HG03520 (cell line): ENCODE results near the gene SBF1.
"Not testable (repeated sequence)": the region's sequence is repeated elsewhere in the genome, so short reads cannot be mapped to it uniquely, and the experiment has no call there.

Experiments
- ATAC-seq: cut with Tn5 transposase; IDR thresholded peaks from one replicate; pipeline ENCODE4 v1.9.1; 2021; ENCODE audit warnings: mild to moderate bottlenecking, moderate library complexity; ENCODE audit not compliant: unreplicated experiment

Gene SBF1

DNA sequence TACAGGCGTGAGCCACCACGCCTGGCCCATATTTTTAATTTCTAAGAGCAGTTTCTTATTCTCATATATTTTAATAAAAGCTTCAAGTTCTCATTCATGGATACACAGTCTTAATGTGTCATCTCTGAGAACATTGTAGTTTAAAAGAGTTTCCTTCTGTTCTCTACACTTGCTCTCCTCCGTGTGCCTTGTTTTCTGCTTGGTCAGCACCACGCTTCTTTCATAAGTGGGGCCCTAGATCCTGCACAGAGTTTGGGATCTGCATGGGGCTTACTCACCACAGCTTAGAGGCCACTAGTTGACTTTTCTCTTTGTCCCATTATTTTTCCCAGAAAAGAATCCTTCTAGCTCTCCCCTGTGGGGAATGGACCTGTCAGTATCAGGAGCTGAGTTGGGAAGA lies 72.9 kb downstream of the SBF1 start:
- ATAC-seq = no peak

DNA sequence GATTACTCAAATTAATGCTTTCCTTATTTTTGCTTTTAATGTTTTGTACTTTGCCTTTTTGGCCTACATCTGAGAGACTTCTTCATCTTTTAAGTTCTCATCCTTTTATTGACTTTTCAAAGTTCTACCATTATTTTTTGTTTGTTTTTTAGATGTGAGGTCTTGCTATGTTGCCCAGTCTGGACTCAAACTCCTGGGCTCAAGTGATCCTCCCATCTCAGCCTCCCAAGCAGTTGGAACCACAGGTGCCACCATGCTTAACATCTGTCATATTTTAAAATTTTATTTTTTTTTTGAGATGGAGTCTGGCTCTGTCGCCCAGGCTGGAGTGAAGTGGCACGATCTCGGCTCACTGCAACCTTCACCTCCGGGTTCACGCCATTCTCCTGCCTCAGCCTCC lies 73.9 kb downstream of the SBF1 start:
- no peak for ATAC-seq

DNA sequence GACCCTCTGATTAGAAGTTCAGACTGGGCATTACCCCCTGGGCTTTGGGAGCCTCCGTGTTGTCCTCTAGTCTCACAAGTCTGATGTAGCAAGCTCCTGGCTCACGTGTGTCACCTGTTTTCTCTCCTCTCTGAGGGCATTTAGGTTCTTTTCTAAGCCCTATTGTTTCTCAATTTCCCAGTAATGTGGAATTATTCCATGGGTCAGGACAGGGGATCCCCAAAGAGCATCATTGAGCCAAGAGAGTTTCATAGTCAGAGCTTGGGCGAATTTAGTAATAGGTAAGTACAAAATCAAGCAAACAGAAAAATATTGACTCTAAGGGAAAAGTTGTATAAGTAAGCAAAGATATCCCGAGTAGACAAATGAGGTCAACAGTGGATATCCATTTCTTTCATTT lies 74.4 kb downstream of the SBF1 start:
- ATAC-seq = no peak

DNA sequence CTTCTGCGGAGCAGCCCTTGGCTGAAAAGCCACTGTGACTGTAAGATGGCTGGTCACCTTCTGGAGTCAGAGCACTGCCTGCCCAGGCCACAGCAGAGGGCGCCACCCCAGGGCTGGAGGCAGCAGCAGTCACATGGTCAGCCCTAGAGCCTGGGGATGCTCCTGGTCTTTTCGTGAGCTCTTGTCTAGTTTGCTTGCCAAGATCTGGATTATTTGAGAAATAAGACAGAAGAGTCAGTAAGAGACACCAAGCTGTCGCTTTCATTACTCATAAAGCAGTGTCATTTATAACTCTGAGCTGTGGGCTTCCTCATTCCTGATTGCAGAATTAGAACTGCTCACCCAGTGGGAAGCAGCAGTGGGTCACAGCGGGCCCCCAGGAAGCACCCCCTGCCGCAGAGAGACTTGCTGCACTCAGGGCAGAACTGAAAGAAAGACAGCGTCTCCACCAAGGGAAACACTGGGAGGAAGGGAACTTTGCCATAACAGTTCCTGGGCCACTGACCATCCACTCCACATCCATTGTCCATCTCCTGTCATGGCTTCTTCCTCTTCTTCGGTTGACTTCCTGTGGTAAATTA lies 75.0 kb downstream of the SBF1 start:
- ATAC-seq = no peak

DNA sequence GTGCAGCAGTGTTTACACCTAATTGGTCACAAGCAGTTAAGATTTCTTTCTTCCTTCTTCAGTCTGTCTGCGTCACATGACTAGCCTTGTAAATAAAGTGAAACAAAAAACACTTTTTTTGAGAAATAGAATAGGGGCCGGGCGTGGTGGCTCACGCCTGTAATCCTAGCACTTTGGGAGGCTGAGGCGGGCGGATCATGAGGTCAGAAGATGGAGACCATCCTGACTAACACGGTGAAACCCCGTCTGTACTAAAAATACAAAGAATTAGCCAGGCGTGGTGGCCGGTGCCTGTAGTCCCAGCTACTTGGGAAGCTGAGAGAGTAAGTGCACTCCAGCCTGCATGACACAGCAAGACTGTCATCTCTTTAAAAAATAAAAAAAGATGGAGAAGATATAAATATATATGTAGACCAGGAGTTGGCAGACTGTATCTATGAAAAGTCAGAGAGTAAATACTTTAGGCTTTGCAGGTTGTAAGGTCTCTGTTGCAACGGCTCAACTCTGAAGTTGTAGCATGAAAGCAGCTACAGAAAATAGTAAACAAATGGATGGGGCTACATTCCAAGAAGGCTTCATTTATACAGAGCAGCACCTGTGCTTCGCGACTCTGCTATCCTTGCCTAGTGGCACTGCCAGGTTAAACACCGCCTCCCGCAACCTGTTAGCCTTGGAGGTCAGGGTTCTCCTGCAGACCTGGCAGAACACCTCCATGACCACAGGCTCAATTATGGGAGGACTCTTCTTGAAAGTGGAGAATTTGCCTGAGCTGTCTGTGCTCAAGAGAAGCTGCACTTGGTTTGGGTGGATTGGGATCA lies 75.8 kb downstream of the SBF1 start:
- ATAC-seq = no peak

DNA sequence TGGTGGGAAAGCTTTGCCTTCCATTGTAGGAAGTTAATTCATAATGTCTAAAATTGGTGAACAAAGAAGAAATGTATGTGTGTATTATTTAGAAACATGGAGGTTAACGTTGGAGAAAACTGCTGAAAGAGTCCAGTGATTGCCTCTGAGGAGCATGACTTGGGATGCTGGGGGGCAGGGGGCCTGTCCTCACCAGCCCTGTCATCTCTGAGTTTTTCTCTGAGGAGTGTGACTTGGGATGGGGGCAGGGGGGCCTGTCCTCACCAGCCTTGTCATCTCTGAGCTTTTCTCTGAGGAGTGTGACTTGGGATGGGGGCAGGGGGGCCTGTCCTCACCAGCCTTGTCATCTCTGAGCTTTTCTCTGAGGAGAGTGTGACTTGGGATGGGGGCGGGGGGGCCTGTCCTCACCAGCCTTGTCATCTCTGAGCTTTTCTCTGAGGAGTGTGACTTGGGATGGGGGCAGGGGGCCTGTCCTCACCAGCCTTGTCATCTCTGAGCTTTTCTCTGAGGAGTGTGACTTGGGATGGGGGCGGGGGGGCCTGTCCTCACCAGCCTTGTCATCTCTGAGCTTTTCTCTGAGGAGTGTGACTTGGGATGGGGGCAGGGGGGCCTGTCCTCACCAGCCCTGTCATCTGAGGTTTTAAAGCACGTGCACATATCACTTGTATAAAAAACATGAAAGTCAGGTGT lies 77.3 kb downstream of the SBF1 start:
- not testable (repeated sequence) for ATAC-seq

DNA sequence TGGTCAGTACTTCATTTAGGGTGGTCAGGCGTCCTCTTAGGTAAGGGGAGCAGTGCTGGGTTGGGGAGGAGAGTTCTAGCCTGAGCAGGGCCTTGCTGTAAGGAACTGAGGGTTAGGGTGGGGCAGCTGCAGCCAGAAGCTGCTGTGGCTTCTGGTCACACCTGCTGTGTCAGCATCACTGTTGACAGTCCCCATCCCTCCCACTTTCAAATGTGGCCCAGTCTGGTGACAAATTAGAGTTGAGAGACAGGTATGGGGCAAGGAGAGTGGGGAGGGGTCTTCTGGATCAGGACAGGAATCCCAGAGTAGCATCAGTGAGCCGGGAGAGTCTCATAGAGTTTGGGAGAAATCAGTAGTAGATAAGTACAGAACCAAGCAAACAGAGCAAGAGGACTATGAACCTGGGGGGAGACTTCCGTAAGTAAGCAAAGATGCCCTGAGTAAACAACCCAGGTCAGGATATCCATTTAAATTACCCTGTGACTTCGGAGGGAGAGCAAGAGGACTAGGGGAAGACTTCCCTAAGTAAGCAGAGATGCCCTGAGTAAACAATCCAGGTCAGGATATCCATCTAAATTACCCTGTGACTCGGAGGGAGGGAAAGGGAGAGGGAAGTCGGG lies 78.0 kb downstream of the SBF1 start:
- ATAC-seq = no peak
